Measurements from ENCODE around the gene CRYGS.
"Not testable (repeated sequence)": the region's sequence is repeated elsewhere in the genome, so short reads cannot be mapped to it uniquely, and the experiment has no call there.

CRYGS gene

DNA sequence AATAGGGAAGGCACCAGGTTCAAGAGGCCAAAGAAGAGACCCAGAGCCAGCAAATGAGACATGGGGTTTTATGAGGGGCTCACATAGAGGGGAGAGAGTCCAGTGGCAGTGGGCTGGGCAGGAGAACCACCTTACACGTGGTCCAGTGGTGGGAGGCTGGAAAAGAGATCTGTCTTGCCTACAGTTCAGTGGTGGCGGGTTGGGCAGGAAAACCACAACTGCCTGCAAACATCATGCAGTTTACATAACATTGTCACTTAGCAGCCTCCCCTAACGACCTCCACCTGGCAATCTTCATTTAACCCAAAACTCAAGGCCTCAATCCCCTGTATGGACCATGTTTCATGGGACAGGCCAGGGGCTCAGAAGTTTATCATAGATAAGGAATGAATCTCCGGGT, 29.1 kb downstream of the CRYGS start:
- DNase-seq, result no peak

DNA sequence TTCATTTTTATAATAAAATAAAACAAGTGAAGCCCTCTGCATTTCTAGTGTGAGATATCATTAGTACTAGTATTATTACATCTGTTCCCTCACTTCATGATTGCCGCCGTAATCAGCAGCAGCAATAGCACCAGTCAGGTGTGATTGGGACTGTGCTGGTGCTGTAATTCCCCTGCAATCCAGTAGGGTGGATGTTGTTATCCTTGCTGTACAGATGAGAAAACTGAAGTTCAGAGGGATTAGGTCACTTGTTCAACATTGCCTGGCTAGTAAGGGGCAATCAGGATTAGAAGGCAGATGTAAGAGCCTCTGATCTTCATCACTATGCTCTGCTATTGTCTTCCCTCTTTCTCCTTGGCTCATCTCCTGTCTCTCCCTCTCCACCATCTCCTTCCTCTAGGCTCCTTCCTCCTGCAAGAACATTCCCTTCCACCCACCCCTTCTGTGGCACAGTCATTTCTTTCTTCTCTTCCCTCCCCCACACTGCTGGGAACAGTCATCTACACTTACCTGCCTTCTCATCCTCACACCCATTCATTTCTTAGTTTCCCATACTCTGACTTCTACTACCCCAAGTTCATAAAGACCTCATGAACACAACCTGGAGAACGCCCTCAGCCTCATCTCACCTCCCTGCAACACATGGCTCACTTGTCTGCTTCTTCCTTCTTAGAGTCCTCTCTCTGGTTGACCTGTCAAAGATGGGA, 29.7 kb downstream of the CRYGS start:
- no peak for DNase-seq

DNA sequence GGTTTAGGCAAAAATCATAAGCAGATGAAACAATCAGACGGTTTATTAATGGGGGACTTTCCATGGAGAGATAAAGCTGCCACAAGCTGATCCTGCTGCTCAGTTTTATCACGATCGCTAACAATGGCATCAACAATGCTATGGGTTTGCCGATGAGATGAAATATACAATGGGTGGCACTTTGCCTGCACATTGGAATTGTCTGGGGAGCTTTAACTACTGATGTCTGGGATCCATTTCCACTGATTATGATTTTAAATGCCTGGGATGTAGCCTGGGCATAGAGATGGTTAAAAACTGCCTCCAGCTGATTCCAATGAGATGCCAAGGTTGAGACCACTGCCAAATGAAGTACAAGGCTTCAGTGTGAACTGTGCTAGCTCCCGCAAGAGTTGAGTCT, 30.8 kb downstream of the CRYGS start:
- no peak for DNase-seq

DNA sequence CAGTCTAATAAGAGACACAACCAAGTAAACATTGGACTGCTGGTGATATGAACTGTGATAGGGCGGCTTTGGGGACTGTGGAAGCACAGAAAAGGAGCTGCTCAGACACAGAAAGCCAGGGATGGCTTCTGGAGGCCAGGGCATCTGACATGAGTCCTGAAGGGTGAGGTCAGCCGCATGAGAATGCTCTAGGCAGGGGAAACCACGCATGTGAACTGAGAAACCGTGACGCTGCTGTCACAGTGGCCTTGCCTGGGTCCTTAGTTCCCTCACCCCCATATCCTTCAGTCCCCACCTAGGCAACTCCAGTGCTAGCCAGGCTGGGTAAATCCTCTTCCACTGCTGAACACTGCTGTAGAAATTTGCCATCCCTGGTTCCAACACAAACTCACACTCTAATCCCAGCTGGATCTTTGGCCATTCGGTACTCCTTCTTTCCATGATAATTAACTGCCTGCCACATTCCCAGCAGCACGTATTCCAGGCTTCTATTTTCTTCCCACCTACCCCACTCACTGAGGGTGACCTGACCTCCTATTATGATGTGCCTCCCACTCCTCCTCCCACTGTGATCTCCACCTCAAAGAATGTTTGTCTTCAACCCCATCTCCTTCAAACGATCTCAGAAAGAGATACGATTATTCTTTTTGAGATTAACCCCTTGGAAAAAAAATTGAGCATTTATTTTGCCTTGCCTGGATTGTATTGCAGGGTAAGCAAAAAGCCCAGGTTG, 31.4 kb downstream of the CRYGS start:
- no peak for DNase-seq

DNA sequence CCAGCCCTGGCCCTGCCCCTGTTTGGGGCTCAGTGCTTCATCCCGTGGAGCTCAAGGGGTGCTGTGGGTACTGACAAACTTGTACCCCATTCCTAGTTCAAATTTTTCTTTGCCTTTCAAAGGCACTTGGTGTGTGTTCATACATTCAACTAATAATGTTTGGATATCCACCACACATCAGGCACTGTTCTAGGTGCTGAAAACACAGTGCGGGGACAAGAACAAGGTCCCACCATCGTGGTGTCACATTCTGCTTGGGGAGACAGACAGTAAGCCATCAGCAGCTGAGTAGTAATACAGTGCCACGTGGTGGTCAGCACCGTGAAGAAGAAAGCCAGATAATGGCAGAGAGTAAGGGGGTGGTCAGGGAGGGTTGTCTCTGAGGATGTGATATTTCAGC, 32.5 kb downstream of the CRYGS start:
- no peak for DNase-seq

DNA sequence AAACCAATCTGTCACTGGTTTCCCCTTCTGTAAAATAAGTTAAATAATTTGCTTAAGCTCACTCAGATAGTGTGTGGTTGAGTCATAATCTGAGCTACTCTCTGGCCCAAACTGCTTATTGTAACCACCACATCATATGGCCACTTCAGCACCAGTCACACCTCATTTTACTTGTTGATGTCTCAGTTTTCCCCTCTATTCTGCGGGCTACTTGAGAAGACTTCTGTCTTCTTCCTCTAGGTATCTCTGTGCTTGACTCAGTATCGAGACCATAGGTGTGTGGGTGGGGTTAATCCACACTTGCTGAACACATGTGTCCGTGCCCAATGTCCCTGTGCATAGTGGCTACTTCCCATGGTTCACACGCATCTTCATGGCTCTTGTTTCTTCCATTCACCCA, 32.9 kb downstream of the CRYGS start:
- DNase-seq, result no peak

DNA sequence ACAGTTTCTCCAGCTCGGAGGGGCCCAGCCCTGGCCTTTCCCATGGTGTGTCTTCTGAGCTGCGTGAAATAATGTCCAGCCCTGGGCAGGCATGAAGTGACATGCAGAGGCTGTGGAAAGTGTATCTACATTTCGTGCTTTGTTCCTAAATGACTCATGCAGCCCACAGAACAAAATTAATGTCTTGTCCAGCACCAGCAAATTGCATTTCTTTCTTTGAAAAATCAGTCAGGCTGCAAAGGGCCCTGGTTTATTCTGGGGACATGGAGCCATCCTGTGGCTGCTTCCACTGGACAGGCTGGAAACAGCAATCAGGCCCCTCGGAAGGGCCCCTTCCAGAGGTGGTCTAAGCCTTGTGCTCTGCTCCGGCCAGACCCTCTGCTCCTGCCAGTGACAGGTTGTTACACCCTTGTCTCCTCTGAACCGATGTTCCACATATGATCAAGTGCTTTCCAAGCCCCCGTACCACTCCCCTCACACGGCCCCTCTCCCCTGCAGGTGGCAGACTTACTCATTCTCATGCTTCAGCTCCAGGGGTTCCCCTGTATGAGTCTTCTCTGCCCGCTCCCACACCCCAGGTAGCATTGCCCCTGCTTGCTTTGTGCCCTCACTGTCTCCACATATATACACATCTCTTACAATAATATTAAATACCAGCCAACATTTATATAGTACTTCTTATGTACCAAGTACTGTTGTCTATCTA, 33.7 kb downstream of the CRYGS start:
- no peak for DNase-seq

DNA sequence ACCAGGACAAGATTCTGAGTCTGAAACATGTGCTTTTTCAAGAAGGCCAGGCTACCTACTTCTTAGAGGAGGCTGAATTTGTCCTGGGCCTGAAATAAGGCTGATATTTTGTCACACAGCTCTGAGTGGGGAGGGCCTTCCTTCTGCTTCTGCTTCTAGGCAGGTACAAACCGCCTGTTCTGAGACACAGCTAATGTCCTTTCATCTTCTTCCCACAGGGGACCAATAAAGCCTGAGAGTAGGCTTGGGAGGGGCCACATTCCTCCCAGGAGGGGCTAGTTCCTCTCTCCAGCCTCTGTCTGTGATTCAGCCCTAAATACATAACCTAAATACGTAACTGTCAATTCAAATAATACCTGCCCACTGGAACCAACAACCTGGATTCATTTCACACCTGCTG, 34.8 kb downstream of the CRYGS start:
- no peak for DNase-seq

DNA sequence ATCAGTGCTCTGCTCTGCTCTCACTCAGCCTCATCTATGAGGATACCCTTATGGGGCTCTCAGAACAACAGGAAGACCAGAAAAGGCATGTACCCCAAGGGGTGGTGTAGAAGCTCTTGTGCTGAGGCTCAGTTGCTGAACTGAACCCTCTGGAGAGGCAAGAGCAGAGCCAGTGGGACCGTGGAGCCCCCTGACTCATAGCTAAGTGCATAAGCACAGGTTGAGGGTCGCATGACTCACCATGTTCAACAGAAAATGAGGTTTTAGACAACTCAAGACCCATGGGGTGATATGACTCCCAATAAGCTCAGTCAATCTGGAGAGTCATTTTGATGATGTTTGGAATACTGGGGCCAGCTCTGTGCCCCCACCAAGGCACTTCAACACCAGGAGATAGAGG, 37.3 kb downstream of the CRYGS start:
- DNase-seq, result no peak

DNA sequence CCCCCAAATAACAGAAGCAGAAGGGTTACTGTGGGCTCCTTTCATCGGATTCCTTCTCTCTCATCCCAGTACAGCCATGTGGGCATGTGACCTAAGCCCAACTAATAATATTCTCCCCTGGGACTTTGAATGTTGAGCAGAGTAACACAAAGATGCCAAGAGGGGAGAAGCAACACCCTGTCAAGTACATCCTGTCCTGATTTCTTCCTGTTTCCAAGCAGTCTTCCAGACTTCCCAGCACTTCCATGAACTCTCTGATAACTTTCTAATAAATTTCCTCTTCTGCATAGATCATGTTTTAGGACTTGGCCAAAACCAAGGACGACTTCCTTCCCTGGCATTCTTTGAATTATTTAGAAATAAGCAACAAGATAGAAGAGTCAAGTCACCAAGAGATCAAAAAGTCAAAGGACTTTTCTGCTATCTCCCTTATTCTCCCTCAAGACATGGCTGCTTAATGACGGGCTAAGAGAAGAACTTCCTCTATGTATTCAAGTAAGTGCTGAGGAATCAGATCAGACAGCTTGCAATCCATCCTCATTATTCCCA, 37.9 kb downstream of the CRYGS start:
- no peak for DNase-seq

DNA sequence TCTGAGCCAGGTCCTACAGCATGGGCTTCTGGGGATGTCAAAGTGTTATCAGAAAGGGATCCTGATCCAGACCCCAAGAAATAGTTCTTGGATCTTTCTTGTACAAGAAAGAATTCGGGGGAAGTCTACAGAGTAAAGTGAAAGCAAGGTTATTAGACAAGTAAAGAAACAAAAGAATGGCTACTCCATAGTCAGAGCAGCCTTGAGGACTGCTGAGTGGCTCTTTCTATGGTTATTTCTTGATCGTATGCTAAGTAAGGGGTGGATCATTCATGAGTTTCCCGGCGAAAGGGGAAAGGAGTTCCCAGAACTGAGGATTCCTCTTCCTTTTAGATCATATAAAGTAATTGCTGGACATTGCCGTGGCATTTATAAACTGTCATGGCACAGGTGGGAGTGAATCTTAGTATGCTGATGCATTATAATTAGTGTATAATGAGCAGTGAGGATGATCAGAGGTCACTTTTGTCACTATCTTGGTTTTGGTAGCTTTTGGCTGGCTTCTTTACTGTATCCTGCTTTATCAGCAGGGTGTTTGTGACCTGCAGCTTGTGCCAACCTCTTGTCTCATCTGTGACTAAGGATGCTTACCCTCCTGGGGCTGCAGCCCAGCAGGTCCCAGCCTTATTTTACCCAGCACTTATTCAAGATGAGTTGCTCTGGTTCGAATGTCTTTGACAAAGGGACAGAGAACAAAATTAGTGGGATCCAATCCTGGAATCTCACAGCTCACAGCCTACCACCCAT, 41.0 kb downstream of the CRYGS start:
- DNase-seq, result no peak

DNA sequence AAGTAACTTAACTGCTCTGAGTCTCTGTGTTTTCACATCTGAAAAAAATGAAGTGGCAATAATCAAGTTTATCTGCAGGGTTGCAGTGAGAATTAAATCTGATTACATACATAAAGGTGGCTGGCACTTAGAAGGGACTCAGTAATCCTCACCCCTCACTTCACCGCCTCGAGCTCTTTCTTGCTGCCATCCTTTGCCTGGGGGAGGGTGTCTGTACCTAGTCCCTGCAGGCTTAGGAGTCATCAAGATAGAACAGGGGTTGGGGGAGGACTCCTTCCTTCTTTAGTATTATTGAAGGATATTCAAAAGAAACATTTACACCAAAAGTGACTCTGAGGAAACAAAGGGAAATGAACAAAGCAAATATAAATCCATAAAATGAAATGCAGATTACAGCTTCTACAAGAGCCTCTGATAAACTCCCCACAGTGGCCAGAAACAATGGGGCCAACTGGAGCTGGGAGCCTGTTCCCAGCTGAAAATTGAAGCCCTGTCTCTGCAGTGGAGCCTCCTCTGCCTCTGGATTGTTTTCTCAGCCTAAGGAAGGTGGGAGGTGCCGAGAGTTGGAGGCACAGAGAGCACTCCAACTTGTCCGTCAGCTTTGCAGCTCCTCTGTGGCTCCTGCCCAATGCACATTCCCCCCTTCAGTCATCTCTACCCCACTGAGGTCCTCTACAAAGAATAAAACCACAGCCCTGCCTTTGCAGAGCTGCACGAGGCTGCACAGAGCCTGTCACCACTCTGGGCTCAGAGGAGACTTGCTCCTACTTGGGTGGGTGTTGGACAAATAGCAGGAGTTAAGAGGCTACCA, 41.8 kb downstream of the CRYGS start:
- DNase-seq, result no peak

DNA sequence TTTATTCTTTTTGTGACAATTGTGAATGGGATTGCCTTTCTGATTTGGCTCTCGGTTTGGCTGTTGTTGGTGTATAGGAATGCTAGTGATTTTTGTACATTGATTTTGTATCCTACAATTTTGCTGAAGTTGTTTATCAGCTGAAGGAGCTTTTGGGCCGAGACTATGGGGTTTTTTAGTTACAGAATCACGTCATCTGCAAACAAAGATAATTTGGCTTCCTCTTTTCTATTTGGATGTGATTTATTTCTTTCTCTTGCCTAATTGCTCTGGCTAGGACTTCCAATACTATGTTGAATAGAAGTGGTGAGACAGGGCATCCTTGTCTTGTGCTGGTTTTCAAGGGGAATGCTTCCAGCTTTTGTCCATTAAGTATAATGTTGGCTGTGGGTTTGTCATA, 44.2 kb downstream of the CRYGS start:
- not testable (repeated sequence) for DNase-seq

DNA sequence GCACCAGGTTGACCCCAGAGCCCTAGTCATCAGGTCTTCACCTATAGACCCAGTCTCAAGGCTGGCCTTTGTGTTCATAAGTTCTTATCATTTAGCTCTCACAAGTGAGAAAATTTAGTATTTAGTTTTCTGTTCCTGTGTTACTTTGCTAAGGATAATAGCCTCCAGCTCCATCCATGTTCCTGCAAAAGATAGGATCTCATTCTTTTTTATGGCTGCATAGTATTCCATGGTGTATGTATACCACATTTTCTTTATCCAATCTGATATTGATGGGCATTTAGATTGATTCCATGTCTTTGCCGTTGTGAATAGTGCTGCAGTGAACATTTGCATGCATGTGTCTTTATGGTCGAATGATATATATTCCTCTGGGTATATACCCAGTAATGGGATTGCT, 46.2 kb downstream of the CRYGS start:
- not testable (repeated sequence) for DNase-seq

DNA sequence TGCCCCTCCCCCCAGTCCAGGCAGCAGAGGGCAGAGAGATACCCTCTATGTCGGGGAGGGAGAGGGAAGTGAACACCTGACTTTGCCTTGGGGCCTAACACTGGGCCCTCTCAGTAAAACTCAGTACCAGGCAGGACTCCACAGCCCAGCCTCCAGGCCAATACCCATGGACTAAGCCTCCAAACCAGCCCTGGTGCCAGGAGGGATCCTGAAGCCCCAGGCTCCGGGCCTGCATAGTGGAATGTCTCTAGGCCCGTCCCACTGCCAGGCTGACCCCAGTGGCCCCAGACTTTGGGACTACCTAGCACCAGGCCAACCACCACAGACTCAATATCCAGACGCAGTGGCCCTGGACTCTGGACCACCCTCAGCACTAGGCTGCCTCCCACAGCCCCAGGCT, 46.6 kb downstream of the CRYGS start:
- DNase-seq, result no peak

DNA sequence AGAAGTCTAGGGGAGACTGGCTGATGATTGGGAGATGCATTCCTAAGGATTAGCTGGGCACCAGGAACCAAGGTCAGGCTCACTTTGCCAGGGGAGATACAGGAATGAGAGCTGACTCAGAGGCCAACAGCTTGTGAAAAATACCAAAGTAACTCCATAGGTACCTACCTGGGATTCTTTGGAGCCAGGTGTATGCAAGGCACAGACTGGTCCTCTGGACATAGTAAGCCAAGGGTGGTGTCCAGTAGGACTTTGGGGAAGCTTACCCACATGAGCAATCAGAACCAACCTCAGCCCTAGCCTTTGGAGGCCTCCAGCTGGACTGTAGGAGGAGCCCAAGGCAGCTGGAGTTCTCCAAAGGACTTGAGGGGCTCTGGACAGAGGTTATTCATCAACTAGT, 47.5 kb downstream of the CRYGS start:
- DNase-seq, result no peak

DNA sequence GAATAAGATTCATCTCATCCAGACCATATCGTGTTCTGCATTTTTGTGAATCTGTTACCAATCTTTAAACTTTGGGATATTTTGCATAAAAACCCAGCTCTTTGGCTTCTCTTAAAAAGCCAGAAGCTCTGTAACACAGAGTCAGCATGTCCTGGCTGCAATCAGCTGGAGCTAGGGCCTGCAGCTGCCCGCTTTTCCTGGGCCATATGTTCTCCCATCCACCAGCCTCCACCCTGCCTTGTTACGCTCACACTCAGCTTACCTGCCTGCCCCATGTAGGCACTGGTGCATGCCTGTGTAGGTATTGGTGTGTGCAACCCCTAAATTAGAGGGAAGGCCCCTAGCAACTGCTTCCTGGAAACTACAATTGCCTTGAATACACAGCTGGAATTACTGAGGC, 48.2 kb downstream of the CRYGS start:
- no peak for DNase-seq

DNA sequence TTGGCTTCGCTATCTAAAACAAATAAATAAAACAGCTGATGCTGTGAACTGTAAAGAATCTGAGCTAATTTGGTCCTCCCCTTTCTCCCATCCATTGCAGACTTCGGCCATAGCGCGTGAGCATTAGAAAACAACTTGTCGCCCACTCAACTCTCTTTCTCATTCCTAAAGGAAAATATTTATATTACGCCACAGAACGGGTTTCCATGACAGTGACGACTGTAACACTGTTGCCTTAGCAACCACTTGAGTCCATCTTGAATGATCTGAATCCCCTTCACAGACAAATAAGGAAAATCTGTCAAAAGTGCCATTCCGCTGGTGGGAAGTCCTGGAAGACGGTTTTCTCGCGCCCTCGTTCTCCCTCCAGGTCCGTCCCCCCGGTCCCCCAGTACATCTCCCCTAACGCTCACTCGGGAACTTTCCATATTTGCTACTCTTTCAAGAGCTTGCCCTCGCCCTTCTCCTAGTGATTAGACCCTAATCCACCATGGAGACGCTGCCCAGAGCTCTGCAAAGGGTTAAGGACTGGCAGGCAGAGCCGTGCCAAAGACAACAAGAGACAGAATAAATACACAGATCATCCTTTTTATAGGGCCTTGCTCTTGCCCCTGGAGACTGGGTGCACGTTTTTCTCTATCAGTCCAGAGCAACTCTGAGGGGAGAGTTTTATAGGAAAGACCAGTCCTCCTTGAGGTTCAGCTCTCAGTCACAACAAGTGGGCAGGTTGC, 50.5 kb downstream of the CRYGS start:
- DNase-seq, result no peak

DNA sequence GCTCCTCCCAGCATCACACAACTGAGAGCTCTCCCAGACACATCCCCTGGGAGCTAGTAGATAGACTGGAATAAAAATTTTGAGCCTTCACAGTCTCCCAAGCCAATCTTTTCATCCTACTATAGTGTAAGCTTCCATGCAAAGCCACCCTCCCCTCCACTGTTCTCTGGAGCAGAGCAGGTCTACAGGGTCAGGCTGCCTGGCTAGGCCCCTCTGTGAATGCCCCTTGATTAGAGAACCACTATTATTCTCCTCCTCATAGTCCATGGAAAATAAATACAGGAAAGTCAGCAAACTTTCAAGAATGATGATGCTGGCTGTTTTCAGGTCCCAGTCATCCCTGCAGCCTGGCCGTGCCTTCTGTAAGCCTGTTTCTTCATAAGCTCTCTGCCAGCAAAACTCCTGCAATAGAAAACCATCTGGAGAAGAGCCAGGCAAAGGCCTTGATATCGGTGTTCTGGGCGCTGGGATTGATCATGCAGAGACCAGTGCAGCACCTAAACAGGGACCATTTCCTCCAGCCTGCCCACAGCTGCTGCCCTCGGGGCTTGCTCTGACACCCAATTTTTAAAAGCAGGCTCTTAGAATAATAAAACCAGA, 51.7 kb downstream of the CRYGS start:
- DNase-seq, result no peak

DNA sequence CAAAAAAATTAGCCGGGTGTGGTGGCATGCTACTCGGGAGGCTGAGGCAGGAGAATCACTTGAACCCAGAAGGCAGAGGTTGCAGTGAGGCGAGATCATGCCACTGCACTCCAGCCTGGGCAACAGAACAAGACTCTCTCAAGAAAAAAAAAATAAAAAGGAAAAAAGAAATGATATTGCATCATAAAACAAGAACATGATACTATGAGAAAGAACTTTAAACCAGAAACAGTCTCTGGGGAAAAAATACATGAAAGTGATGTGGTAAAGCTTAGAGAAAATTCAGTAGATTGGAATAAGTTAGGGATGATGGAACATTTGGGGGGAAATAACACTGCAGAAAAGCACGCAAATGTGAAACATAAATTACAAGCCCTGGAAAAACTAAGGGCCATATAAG, 54.7 kb downstream of the CRYGS start:
- DNase-seq, result no peak

All from SIG-M5 (cell line).